GM12872 (cell line): ENCODE data around the gene UBE2E2.

Source experiments
- TF ChIP-seq, protein P1 (sequence below): IDR thresholded peaks from 3 replicates; pipeline ENCODE4 v1.5.1; 2011; ENCODE audit warnings: low read depth, mild to moderate bottlenecking, low read length, moderate library complexity; ENCODE audit not compliant: insufficient read depth

Gene UBE2E2

GRCh38 chr3:23481616-23482278 is 278.6 kb downstream of the UBE2E2 start:
- TF ChIP-seq, protein P1, sequence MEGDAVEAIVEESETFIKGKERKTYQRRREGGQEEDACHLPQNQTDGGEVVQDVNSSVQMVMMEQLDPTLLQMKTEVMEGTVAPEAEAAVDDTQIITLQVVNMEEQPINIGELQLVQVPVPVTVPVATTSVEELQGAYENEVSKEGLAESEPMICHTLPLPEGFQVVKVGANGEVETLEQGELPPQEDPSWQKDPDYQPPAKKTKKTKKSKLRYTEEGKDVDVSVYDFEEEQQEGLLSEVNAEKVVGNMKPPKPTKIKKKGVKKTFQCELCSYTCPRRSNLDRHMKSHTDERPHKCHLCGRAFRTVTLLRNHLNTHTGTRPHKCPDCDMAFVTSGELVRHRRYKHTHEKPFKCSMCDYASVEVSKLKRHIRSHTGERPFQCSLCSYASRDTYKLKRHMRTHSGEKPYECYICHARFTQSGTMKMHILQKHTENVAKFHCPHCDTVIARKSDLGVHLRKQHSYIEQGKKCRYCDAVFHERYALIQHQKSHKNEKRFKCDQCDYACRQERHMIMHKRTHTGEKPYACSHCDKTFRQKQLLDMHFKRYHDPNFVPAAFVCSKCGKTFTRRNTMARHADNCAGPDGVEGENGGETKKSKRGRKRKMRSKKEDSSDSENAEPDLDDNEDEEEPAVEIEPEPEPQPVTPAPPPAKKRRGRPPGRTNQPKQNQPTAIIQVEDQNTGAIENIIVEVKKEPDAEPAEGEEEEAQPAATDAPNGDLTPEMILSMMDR: no peak

DNA sequence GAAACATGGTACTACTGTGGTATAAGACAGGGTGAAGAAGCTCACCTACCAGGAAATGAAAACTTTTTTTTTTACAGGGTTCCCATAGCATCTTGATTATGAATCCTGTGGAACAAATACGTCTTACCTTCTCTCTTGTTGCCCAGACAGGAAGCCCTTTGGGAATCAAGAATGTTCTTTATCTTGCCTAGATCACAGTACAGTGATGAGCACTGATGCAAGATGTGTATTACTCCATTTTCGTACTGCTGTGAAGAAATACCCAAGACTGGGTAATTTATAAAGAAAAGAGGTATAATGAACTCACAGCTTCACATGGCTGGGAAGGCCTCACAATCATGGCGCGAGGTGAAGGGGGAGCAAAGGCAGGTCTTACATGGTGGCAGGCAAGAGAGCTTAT is 281.3 kb downstream of the UBE2E2 start:
- TF ChIP-seq, protein P1: no peak

- TF ChIP-seq, protein P1: no peak
Observed at GRCh38 chr3:23485922-23486321, 282.8 kb downstream of the UBE2E2 start.

DNA sequence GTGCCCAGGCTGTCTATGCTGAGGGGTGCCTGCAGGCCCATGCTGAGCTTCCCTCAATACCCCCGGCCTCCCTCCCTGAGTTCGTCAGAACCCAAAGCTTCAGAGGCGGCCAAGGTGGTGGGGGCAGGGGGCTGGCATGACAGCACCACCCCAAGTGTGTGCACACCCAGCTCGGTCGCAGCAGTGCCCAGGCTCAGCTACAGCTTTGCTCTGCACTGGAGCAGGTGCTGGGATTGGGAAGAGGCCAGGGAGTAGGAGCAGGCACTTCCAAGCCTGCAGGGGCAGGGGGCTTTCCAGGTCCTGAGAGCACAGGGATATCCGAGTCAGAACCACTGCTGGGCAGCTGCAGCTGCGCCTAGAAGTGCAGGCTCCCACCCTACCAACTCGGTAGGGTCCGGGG is 283.9 kb downstream of the UBE2E2 start:
- TF ChIP-seq, protein P1: no peak

GRCh38 chr3:23488618-23489017 is 285.5 kb downstream of the UBE2E2 start:
- TF ChIP-seq, protein P1: no peak

- TF ChIP-seq, protein P1: no peak
Observed at GRCh38 chr3:23489300-23490158, 286.4 kb downstream of the UBE2E2 start.

DNA sequence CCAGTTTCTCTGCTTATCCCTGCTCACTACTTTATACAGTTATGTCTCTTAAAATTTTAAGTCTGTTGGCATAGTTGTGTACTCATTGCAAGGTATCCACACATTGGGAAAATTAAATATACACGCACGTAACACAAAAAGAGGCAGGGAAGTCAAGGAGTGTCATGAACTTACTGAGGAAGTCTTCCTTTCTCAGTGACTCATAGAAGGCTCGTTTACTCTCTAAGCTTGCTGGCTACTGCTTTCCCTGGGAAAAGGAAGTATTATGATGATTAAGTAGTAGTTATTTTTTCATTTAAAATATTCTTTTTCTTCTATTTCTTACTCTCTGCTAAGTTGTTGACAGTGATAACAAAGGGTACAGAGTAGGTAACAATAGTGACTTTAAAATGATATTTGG is 287.3 kb downstream of the UBE2E2 start:
- TF ChIP-seq, protein P1: no peak
